Omental fat pad (tissue), 4 donors: ENCODE measurements around the gene NKPD1. TPM values are rescaled to one million over a fixed set of nuclear protein-coding genes. Genes with fewer than 3 reads are reported as not detected.

ENCODE experiments used
- ATAC-seq: fragments of 150-250 bp; one replicate; pipeline ENCODE4 v1.9.1; 2016; ENCODE audit warnings: mild to moderate bottlenecking, moderate library complexity; ENCODE audit not compliant: low FRiP score
- DNase-seq: peaks from one replicate; pipeline ENCODE4 v3.0.0-alpha.2; 2019; ENCODE audit warnings: low spot score
- total RNA-seq, 4 donors: library from RNA; depleted of rRNA; stranded (reverse); fragments of >200 nt; gene quantifications; one replicate each; pipeline ENCODE4 v1.1.0, GENCODE V29; 2016
- TF ChIP-seq, protein P1 (sequence below), 3 donors: fragments of 450-650 bp; IDR thresholded peaks; one replicate each; pipeline ENCODE4 v1.5.1; 2016 to 2017; ENCODE audit warnings: antibody characterized with exemption in 3 of 3, mild to moderate bottlenecking in 3 of 3, moderate library complexity in 2 of 3

The NKPD1 gene
- total RNA-seq, 4 donors from 2014 or later, result 0.19 to 0.72 TPM; not detected in 2

DNA sequence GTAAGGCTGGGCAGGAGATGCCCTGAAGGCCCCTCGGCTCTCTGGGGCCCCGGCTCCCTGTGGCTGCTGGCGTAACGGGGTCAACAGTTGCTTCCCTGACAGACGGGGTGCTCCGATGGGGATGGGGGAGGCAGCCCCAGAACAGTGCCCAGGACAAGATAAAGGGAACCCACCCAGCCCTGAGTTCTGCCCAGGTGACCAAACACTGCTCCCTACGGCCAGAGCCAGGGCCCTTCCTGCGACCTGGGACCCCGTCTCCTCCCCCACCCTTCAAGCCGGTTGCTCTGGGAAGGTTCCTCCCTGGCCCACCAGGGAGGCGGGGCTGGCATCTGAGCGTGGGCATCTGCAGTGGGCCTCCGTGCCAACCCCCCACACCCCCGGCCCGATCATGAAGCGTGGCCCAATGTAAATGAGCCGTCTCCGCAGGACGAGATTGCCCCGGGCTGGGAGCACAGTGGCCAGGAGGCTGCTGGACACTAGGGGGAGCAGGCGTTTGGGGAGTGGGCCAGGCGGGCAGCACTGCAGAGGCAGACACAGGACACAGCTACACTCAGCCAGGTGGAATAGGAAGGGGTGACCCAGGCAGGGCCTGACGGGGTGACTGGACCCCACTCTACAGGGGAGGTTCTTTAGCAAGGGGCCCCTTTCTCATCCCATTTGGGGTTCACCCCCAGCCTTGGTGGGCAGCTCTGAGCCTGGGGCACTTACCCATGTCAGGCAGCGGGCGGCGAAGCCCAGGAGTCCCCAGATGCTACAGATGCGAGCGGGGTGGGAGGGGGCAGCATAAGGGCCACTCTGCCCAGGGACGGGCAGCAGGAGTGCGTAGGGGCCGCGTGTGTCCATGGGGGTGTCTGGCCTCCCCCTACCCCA, 1.2 kb upstream of the NKPD1 start:
- TF ChIP-seq, protein P1, sequence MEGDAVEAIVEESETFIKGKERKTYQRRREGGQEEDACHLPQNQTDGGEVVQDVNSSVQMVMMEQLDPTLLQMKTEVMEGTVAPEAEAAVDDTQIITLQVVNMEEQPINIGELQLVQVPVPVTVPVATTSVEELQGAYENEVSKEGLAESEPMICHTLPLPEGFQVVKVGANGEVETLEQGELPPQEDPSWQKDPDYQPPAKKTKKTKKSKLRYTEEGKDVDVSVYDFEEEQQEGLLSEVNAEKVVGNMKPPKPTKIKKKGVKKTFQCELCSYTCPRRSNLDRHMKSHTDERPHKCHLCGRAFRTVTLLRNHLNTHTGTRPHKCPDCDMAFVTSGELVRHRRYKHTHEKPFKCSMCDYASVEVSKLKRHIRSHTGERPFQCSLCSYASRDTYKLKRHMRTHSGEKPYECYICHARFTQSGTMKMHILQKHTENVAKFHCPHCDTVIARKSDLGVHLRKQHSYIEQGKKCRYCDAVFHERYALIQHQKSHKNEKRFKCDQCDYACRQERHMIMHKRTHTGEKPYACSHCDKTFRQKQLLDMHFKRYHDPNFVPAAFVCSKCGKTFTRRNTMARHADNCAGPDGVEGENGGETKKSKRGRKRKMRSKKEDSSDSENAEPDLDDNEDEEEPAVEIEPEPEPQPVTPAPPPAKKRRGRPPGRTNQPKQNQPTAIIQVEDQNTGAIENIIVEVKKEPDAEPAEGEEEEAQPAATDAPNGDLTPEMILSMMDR (IDR thresholded peaks at IDR 0.05), result no peak
- ATAC-seq (peak; percentile 18), DNase-seq (no peak)

DNA sequence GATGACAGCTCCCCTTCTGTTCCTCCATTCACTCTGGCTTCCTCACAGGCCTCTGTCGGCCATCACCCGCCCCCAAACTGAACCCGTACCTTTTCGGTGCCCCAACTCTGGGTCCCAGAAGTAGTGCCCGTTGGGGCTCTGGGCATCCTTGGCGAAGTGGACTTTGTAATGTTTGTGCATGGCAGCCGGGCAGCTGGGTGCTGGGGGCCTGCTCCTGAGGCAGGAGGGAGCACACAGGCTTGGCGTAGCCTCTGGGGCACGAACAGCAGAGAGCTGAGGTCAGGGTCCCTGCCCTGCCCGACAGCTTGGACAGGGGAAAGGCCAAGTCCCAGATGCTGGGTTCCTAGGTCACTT, 834 bp downstream of the NKPD1 start:
- TF ChIP-seq, protein P1 (IDR thresholded peaks at IDR 0.05), result no peak
- DNase-seq (no peak), ATAC-seq (no peak)

DNA sequence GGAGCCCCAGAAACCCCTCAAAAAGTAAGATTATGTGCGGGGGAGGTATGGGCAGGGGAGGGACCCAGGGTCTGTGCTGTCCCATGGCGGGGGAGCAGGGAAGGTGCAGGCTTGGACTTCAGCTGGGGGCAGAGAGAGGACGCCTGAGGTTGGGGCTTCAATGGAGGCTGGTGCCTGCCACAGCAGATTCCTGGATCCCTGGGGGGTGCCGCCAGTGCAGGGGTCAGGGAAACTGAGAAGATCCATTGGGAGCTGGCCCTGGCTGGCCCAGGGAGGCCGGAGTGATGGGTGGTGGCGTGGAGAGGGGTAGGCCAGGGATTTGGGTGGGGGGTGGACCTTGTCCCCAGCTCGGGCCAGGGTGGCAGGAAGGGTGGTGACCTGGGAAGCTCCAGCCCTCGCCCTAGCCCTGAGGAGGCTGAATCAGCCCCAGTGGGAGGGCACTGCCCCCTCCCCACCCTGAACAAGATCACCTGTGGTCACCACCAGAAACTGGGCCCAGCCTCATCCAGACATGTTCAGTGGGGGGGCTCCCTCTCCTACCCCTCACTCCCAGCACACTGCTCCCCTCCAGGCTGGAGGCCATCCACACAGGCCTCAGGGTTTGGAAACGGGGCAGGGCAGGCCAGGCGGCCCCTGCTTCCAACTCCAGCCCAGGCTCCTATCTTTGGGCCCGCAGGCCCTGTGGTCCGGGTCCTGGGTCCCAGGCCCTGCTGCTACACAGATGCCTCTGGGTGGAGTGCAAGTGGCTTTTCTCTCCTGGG, 1.4 kb downstream of the NKPD1 start:
- TF ChIP-seq, protein P1 (IDR thresholded peaks at IDR 0.05), result no peak
- DNase-seq (no peak), ATAC-seq (no peak)

DNA sequence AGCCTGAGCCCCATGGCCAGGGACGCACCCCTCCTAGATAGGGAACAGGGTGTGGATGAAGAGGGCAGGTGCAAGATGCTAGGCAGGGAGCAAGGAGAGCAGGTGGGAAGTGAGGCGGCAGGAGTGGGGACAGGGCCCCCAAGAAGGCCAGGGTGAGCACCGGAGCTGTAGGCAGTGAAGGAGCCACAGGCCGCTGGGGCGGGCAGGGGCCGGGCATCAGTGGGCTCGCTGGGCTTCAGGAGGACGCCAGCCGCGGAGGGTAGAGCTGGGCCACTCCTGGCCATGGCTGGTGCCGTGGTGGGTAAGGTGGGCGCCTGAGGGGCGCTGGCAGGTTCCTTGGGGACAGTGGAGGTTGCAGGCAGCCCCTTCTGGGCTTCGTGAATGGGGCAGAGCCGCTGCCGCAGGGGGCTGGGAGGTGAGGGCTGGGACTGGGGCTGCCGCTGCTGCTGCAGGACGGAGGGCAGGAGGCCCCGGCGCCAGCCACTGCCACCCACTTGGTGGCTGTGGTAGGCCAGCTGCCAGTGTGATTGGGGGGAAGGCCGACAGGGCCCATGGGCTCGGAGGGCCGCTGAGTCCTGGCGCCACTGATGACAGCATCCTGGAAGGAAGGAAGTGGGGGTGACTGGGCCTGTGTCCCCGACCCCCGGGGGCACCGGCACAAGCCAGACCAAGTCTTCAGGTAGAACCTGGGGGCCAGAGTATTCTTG, 2.1 kb downstream of the NKPD1 start:
- DNase-seq (no peak), ATAC-seq (no peak)

DNA sequence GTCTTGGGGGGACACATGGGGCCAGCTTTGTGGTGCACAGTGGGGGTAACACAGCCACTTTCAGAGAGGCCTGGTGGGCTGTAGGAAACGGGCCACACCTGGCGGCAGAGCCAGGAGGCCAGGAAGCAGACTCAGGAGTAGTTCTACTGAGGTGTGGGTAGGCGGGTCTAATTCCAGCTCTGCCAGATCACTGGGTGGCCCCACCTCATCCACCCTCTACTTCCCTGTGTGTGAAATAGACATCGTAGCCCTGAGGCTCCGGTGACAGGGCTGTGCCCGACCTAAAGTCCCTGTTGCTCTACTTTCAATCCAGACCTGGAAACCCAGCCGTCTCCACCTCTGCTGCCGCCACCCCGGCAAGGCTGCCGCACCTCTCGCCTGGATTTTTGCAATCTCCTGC, 4.0 kb downstream of the NKPD1 start:
- TF ChIP-seq, protein P1 (IDR thresholded peaks at IDR 0.05), result no peak
- ATAC-seq, result no peak
- DNase-seq, result no peak

More for the DNA sequence above, 2.1 kb downstream of the NKPD1 start:
- TF ChIP-seq, protein P1 (IDR thresholded peaks at IDR 0.05), result no peak

DNA sequence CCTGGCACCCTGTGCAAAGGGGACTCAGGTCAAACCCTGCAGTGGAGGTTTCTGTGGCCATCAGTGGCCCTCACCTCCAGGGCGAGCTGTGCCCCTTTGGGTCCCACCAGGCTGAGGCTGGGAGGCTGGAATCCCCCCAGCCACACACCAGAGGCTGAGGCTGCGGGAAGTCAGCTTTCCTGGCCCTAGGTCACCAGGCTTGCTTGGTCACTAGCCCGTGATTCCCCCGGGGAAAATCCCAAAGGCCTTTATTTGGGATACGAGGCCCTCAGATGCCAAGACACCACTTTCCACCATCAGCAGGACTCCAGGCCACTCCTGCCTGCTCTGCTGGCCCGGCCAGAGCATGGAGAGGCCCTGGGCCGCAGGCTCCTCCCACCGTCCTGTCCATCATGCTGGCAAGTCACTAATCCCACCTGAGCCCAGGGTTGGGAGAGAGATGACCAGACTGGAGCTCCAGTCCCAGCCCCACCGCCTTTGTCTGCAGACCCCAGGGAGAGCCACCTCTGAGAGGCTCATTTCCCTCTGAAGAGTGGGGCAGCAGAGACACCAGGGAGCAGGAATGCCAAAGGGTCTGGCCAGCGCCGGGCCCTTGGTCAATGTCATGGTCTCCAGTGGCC, 4.7 kb downstream of the NKPD1 start:
- DNase-seq (no peak), ATAC-seq (no peak)
- TF ChIP-seq, protein P1 (IDR thresholded peaks at IDR 0.05), result no peak
